ENCODE measurements around the gene LSM3.

DNA sequence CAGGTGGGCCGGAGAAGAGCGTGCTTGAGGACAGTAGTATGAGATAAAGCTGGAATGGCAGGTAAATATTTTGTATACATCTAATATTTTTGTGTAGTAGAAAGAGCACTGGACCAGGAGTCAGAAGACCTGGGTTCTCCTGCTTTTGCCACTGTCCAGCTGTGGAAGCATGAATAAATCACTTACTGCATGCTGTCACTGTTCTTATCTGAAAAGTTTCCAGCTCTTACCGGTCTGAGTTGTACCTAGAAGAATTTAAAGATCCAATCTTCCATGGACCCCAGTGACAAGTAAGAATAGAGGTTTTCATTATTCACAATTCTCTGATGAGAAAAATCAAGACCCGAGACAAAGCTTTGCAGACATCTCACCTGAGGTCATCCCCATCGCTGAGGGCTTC is 6.1 kb upstream of the LSM3 start:
- TF ChIP-seq, protein P1, sequence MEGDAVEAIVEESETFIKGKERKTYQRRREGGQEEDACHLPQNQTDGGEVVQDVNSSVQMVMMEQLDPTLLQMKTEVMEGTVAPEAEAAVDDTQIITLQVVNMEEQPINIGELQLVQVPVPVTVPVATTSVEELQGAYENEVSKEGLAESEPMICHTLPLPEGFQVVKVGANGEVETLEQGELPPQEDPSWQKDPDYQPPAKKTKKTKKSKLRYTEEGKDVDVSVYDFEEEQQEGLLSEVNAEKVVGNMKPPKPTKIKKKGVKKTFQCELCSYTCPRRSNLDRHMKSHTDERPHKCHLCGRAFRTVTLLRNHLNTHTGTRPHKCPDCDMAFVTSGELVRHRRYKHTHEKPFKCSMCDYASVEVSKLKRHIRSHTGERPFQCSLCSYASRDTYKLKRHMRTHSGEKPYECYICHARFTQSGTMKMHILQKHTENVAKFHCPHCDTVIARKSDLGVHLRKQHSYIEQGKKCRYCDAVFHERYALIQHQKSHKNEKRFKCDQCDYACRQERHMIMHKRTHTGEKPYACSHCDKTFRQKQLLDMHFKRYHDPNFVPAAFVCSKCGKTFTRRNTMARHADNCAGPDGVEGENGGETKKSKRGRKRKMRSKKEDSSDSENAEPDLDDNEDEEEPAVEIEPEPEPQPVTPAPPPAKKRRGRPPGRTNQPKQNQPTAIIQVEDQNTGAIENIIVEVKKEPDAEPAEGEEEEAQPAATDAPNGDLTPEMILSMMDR (IDR thresholded peaks at IDR 0.05; ENCODE audit: poor library complexity), result no peak
- no peak for TF ChIP-seq EZH2 (IDR thresholded peaks at IDR 0.05; ENCODE audit: borderline replicate concordance)
- no peak for TF ChIP-seq EZH2phosphoT487 (IDR thresholded peaks at IDR 0.05; ENCODE audit: low read depth, severe bottlenecking, unreplicated experiment)

All from hepatocyte (in vitro differentiated cells).